Mesenchymal stem cell (in vitro differentiated cells and primary cell): Measurements from ENCODE around the gene ABCA6.
A peak's percentile ranks its signal among the peaks of the same experiment; 100 is the strongest.

Experiments used
- DNase-seq: peaks from one replicate; pipeline ENCODE4 v3.0.0-alpha.2; 2013
- H2AFZ ChIP-seq: one replicate; pipeline ENCODE4 v1.6.1; 2013; ENCODE audit warnings: low read depth, mild to moderate bottlenecking, control low read depth, inconsistent platforms, low read length, moderate library complexity
- H2AK5ac ChIP-seq: 2 replicates; pipeline ENCODE4 v1.6.1; 2013; ENCODE audit warnings: low read length, moderate library complexity, mild to moderate bottlenecking, inconsistent platforms; ENCODE audit not compliant: severe bottlenecking
- H2BK120ac ChIP-seq: one replicate; pipeline ENCODE4 v1.6.1; 2013; ENCODE audit warnings: low read depth, mild to moderate bottlenecking, inconsistent platforms, low read length, moderate library complexity
- H2BK12ac ChIP-seq, 2 experiments: one replicate each; pipeline ENCODE4 v1.6.1; 2013; ENCODE audit warnings: inconsistent platforms in 2 of 2, low read length in 2 of 2, mild to moderate bottlenecking in 2 of 2, moderate library complexity in 2 of 2, control low read depth in 1 of 2
- H2BK15ac ChIP-seq: one replicate; pipeline ENCODE4 v1.6.1; 2013; ENCODE audit warnings: mild to moderate bottlenecking, low read depth, inconsistent platforms; ENCODE audit not compliant: poor library complexity, severe bottlenecking
- H2BK5ac ChIP-seq: 2 replicates; pipeline ENCODE4 v1.6.1; 2013; ENCODE audit warnings: low read depth, mild to moderate bottlenecking, low read length, control low read depth, inconsistent platforms; ENCODE audit not compliant: poor library complexity, severe bottlenecking
- H3K14ac ChIP-seq, 2 experiments: one replicate each; pipeline ENCODE4 v1.6.1; 2013; ENCODE audit warnings: inconsistent platforms in 2 of 2, low read length in 2 of 2, control low read depth in 1 of 2, mild to moderate bottlenecking in 1 of 2, moderate library complexity in 1 of 2
- H3K18ac ChIP-seq, 2 experiments: one replicate each; pipeline ENCODE4 v1.6.1; 2013; ENCODE audit warnings: inconsistent platforms in 2 of 2, low read length in 2 of 2, control low read depth in 1 of 2, low read depth in 1 of 2, mild to moderate bottlenecking in 1 of 2
- H3K23ac ChIP-seq, 2 experiments: one replicate each; pipeline ENCODE4 v1.6.1; 2013; ENCODE audit warnings: inconsistent platforms in 2 of 2, low read length in 2 of 2, mild to moderate bottlenecking in 2 of 2, moderate library complexity in 2 of 2, control low read depth in 1 of 2
- H3K27ac ChIP-seq: 2 replicates; pipeline ENCODE4 v1.5.1; 2013; ENCODE audit warnings: mild to moderate bottlenecking, moderate library complexity, low read length, control low read depth, inconsistent platforms; ENCODE audit not compliant: poor library complexity, severe bottlenecking
- H3K27me3 ChIP-seq, 2 experiments: 2 replicates each; pipeline versions ENCODE4 v1.6.1 to v1.7.0; 2013; ENCODE audit warnings: low read length in 2 of 2, mild to moderate bottlenecking in 2 of 2, moderate library complexity in 2 of 2, control low read depth in 1 of 2, inconsistent platforms in 1 of 2; ENCODE audit not compliant: control insufficient read depth in 1 of 2, insufficient read depth in 1 of 2
- H3K36me3 ChIP-seq, 2 experiments: 2 replicates each; pipeline versions ENCODE4 v1.6.1 to v1.7.0; 2013; ENCODE audit warnings: low read length in 2 of 2, control low read depth in 1 of 2, inconsistent platforms in 1 of 2, low read depth in 1 of 2, mild to moderate bottlenecking in 1 of 2; ENCODE audit not compliant: insufficient read depth in 2 of 2, control insufficient read depth in 1 of 2
- H3K4ac ChIP-seq, 2 experiments: one replicate each; pipeline ENCODE4 v1.6.1; 2013; ENCODE audit warnings: inconsistent platforms in 2 of 2, low read length in 2 of 2, mild to moderate bottlenecking in 2 of 2, moderate library complexity in 2 of 2, control low read depth in 1 of 2, low read depth in 1 of 2
- H3K4me1 ChIP-seq: 2 replicates; pipeline ENCODE4 v1.6.1; 2013; ENCODE audit warnings: low read depth, low read length, control low read depth; ENCODE audit not compliant: control insufficient read depth, insufficient read depth
- H3K4me2 ChIP-seq: 2 replicates; pipeline ENCODE4 v1.6.1; 2013; ENCODE audit warnings: low read length, mild to moderate bottlenecking, inconsistent platforms; ENCODE audit not compliant: poor library complexity, severe bottlenecking
- H3K4me3 ChIP-seq, 2 experiments: 2 replicates each; pipeline versions ENCODE4 v1.5.1 to v1.7.0; 2013; ENCODE audit warnings: low read length in 2 of 2, mild to moderate bottlenecking in 2 of 2, control low read depth in 1 of 2, low read depth in 1 of 2; ENCODE audit not compliant: insufficient read depth in 1 of 2
- H3K79me1 ChIP-seq: replicated peaks from 2 replicates; pipeline ENCODE4 v1.6.1; 2013; ENCODE audit warnings: mild to moderate bottlenecking, control low read depth, low read length, inconsistent platforms; ENCODE audit not compliant: poor library complexity, severe bottlenecking
- H3K9ac ChIP-seq: 2 replicates; pipeline ENCODE4 v1.7.0; 2013; ENCODE audit warnings: mild to moderate bottlenecking, low read length, moderate library complexity
- H3K9me3 ChIP-seq: 2 replicates; pipeline ENCODE4 v1.7.0; 2013; ENCODE audit warnings: mild to moderate bottlenecking, low read length; ENCODE audit not compliant: control insufficient read depth
- H4K8ac ChIP-seq: one replicate; pipeline ENCODE4 v1.6.1; 2013; ENCODE audit warnings: inconsistent platforms, mild to moderate bottlenecking, low read length, moderate library complexity
- H4K91ac ChIP-seq: one replicate; pipeline ENCODE4 v1.6.1; 2013; ENCODE audit warnings: mild to moderate bottlenecking, low read length, inconsistent platforms
- WGBS: methylation state at CpG from one replicate; pipeline ENCODE4 v1.1.7; 2013; ENCODE audit warnings: mixed read lengths; 5-methylcytosine and 5-hydroxymethylcytosine counted together

ABCA6 gene

DNA sequence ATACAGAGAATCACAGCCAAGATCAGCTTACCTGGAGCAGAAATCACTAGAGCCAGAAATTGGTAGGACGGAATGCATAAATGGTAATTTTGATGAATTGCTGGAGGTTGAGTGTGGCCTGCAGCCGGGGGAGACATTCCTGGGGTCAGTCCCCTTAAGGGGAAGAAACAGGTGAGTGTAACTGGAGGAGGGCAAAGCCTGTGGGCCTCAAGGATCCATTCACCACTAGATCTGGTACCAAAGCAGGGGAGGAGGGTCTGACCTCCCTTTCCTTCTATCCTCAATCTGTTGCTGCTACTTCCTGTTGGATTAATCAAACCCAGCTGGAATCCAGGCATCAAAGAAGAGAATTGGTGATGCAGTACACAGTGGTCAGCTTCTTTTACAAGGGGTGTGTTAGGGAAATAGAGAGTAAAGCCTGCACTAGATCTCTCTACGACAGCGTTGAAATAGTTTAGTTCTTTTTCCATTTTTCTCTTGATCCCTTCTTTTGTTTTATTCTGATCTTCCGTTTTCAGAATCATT, 72.4 kb downstream of the ABCA6 start:
- Histone ChIP-seq H3K9ac (no peak overlapping the region), H3K18ac (no peak overlapping the region), H2BK120ac (no peak overlapping the region), H3K4ac (no peak overlapping the region), H3K36me3 (peaks cover 0 to 37% of the 10 kb centered on the region in 2 experiments), H3K9me3 (no peaks in the 10 kb centered on the region), H2AFZ (no peak overlapping the region), H3K23ac (no peak overlapping the region), H2BK5ac (no peak overlapping the region), H3K4me1 (peaks cover 1% of the 10 kb centered on the region), H2AK5ac (no peak overlapping the region), H3K14ac (no peak overlapping the region), H3K4me2 (no peak overlapping the region), H2BK15ac (no peak overlapping the region), H3K27ac (no peak overlapping the region), H4K8ac (no peak overlapping the region), H3K79me1 (no peaks in the 10 kb centered on the region), H2BK12ac (no peak overlapping the region), H3K27me3 (no peaks in the 10 kb centered on the region), H3K4me3 (no peak overlapping the region), H4K91ac (no peak overlapping the region)
- WGBS = 92% methylated on average over 3 of the region's 5 CpGs
- no peak for DNase-seq

DNA sequence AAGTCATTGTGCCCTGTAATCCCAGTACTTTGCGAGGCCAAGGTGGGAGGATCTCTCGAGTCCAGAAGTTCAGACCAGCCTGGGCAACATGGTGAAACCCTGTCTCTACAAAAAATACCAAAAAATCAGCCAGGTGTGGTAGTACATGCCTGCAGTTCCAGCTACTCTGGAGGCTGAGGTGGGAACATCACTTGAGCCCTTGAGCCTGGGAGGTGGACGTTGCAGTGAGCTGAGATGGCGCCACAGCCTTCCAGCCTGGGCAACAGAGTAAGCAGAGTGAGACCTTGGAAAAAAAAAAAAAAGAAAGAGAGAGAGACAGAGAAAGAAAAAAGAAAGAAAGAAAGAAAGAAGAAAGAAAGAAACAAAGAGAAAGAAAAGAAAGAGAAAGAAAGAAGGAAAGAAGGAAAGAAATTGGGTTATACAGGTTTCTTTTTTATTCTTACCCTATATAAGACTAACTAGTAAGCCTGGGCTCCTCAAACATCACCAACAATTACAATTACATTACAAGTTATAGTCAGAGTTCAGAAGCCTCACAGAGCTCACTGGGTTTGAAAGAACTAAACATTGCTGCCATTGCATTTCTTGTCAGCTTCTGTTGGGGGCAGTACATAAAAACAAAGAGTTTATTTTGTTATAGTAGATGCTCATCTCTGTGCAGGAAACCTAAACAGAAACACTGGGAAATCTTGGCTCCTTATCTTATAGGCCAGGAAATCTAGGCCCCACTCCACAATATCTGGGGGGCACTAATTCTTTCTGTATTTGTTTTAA, 74.2 kb downstream of the ABCA6 start:
- Histone ChIP-seq H3K18ac (no peak overlapping the region), H3K27ac (no peak overlapping the region), H2BK120ac (no peak overlapping the region), H2AFZ (no peak overlapping the region), H3K27me3 (no peaks in the 10 kb centered on the region), H3K4me2 (no peak overlapping the region), H2BK12ac (no peak overlapping the region), H3K4me3 (no peak overlapping the region), H3K36me3 (peaks cover 0 to 37% of the 10 kb centered on the region in 2 experiments), H3K4me1 (peaks cover 1% of the 10 kb centered on the region), H3K9ac (no peak overlapping the region), H3K4ac (no peak overlapping the region), H3K79me1 (no peaks in the 10 kb centered on the region), H4K8ac (no peak overlapping the region), H3K23ac (no peak overlapping the region), H2AK5ac (no peak overlapping the region), H3K14ac (no peak overlapping the region), H4K91ac (no peak overlapping the region), H3K9me3 (no peaks in the 10 kb centered on the region), H2BK5ac (no peak overlapping the region), H2BK15ac (no peak overlapping the region)
- 95% methylated on average over 4 of the region's 4 CpGs for WGBS
- no peak for DNase-seq

DNA sequence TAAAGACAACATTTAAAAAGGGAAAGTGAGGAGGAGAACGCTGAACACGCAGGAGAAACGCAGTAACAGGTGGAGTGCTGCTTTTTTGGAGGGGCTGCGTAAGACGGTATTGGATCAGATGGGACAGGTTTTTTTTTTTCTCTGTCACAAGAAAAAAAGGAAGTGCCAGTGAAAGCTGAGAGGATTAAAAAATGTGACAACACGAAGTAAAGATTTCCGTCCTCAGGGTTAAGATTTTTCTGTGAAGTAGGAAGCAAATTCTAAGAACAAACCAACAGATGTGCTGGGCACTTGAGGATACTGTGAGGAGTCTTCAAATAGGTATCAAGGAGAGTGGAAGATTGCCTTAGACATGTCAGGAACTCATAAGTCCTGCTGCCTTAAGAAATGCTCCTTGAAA, 75.2 kb downstream of the ABCA6 start:
- no peak overlapping the region for H4K91ac ChIP-seq
- 96% methylated on average over 7 of the region's 7 CpGs for WGBS
- H2BK15ac ChIP-seq = no peak overlapping the region
- no peak overlapping the region for H2BK12ac ChIP-seq
- no peak for DNase-seq
- H3K4me1 ChIP-seq = peaks cover 1% of the 10 kb centered on the region
- H2BK120ac ChIP-seq = no peak overlapping the region
- peak overlapping the region; percentile 20 for H2BK5ac ChIP-seq
- no peaks in the 10 kb centered on the region for H3K9me3 ChIP-seq
- H3K27me3 ChIP-seq = no peaks in the 10 kb centered on the region
- H3K27ac ChIP-seq = no peak overlapping the region
- H3K18ac ChIP-seq = no peak overlapping the region
- H3K14ac ChIP-seq = no peak overlapping the region
- no peak overlapping the region for H3K4me2 ChIP-seq
- H3K9ac ChIP-seq = no peak overlapping the region
- no peak overlapping the region for H2AFZ ChIP-seq
- H3K4me3 ChIP-seq = no peak overlapping the region
- H3K36me3 ChIP-seq = peaks cover 0 to 34% of the 10 kb centered on the region in 2 experiments
- H3K79me1 ChIP-seq = no peaks in the 10 kb centered on the region
- H3K4ac ChIP-seq = no peak overlapping the region
- no peak overlapping the region for H4K8ac ChIP-seq
- H3K23ac ChIP-seq = no peak overlapping the region
- no peak overlapping the region for H2AK5ac ChIP-seq

DNA sequence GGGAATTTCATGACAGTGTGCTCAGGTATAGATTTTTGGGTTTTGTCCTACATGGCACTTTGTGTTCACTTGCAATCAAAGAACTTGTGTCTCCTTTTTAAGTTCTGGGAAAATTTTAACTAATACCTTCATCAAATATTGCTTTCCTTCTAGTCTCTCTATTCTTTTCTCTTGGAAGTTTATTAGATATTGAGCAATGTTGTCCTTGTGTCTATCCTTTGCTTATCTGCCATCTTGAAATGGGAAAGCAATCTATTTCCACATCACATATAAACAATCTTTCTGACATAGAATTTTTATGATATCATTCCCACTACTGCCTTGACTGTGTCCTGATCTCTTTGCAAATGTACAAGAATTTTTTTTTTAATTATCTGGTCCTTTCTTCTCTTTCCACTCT, 76.6 kb downstream of the ABCA6 start:
- no peak overlapping the region for H3K4me3 ChIP-seq
- no peaks in the 10 kb centered on the region for H3K27me3 ChIP-seq
- H3K79me1 ChIP-seq = no peaks in the 10 kb centered on the region
- H2AFZ ChIP-seq = no peak overlapping the region
- H3K4me1 ChIP-seq = peaks cover 1% of the 10 kb centered on the region
- H2BK15ac ChIP-seq = no peak overlapping the region
- no peak overlapping the region for H3K27ac ChIP-seq
- no peak overlapping the region for H3K18ac ChIP-seq
- H4K91ac ChIP-seq = no peak overlapping the region
- DNase-seq = no peak
- H2AK5ac ChIP-seq = no peak overlapping the region
- no peaks in the 10 kb centered on the region for H3K9me3 ChIP-seq
- no peak overlapping the region for H2BK12ac ChIP-seq
- H4K8ac ChIP-seq = no peak overlapping the region
- no peak overlapping the region for H2BK120ac ChIP-seq
- H3K9ac ChIP-seq = no peak overlapping the region
- H3K14ac ChIP-seq = no peak overlapping the region
- H3K4me2 ChIP-seq = no peak overlapping the region
- H2BK5ac ChIP-seq = no peak overlapping the region
- peaks cover 0 to 32% of the 10 kb centered on the region in 2 experiments for H3K36me3 ChIP-seq
- no peak overlapping the region for H3K23ac ChIP-seq
- H3K4ac ChIP-seq = no peak overlapping the region
